T47D (cell line): Measurements from ENCODE around the gene EIF1AD.

Experiments
- DNase-seq, 2 experiments: peaks; one replicate each; pipeline versions ENCODE4 v3.0.0 to v3.0.0-alpha.2; 2011 to 2012; ENCODE audit warnings: low read depth in 1 of 2, low spot score in 1 of 2
- JUND ChIP-seq: IDR thresholded peaks from 2 replicates; pipeline ENCODE4 v1.6.1; 2012; ENCODE audit warnings: low read depth
- in situ Hi-C: cut with HindIII; loops from 2 replicates; pipeline ENCODE4 v1.10.0; 2016; ENCODE audit warnings: low sequenced_read_pairs, low pct_unique_long_range_greater_than_20kb

Gene EIF1AD

GRCh38 chr11:66007201-66007634 is 5.3 kb upstream of the EIF1AD start:
- DNase-seq = no peak
- TF ChIP-seq JUND = no peak
- in situ Hi-C loops = no loop called here

- in situ Hi-C loops = no loop called here
- no peak for DNase-seq
- TF ChIP-seq JUND = no peak
Observed at GRCh38 chr11:66006891-66007176, 4.9 kb upstream of the EIF1AD start.

GRCh38 chr11:66006134-66006890 is 4.4 kb upstream of the EIF1AD start:
- in situ Hi-C loops = no loop called here
- no peak for DNase-seq
- no peak for TF ChIP-seq JUND

- DNase-seq = no peak
- in situ Hi-C loops = no loop called here
Observed at GRCh38 chr11:66004186-66004585, 2.2 kb upstream of the EIF1AD start.

DNA sequence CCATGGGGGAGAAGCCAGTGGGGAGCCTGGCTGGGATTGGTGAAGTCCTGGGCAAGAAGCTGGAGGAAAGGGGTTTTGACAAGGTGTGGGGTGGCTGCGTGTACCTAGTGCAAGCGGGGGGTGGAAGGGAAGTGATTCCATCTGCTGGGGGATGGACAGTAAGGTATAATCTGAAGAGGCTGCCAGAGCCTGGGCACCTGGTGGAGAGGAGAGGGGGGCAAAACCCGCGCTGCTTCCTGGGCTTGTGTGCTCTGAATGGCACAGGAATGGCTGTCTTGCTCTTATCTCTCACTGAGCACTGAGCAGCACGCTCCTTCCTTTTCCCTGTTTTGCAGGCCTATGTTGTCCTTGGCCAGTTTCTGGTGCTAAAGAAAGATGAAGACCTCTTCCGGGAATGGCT is 1.3 kb upstream of the EIF1AD start:
- in situ Hi-C loops = no loop called here

More at GRCh38 chr11:66004186-66004585, 2.2 kb upstream of the EIF1AD start:
- no peak for TF ChIP-seq JUND

GRCh38 chr11:66002648-66003225 is 780 bp upstream of the EIF1AD start:
- TF ChIP-seq JUND = no peak
- in situ Hi-C loops = no loop called here
- DNase-seq = peak; percentile 77 to 91

More for the DNA sequence above, 1.3 kb upstream of the EIF1AD start:
- TF ChIP-seq JUND = no peak
- no peak for DNase-seq

GRCh38 chr11:65997286-65997685 is 4.7 kb downstream of the EIF1AD start:
- in situ Hi-C loops = no loop called here
- no peak for TF ChIP-seq JUND
- no peak for DNase-seq

DNA sequence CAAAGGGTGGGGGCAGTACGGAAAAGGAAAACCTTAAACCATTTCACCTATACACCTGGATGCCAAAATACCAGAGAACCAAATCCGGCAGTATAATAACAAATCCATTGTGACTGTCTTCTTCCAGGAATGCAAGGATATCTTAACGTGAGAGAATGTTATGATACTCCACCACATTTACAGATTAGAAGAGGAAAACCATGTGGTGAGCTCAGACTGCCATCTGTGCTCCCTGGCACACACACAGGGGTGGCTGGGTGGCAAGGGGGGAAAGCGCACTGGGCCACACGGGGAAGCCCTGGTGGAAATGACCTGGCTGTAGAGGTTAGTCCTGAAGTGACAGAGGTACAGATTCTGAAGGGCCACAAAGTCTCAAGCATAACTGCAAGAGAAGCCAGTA is 9.9 kb downstream of the EIF1AD start:
- no peak for TF ChIP-seq JUND
- no peak for DNase-seq
- in situ Hi-C loops = no loop called here

DNA sequence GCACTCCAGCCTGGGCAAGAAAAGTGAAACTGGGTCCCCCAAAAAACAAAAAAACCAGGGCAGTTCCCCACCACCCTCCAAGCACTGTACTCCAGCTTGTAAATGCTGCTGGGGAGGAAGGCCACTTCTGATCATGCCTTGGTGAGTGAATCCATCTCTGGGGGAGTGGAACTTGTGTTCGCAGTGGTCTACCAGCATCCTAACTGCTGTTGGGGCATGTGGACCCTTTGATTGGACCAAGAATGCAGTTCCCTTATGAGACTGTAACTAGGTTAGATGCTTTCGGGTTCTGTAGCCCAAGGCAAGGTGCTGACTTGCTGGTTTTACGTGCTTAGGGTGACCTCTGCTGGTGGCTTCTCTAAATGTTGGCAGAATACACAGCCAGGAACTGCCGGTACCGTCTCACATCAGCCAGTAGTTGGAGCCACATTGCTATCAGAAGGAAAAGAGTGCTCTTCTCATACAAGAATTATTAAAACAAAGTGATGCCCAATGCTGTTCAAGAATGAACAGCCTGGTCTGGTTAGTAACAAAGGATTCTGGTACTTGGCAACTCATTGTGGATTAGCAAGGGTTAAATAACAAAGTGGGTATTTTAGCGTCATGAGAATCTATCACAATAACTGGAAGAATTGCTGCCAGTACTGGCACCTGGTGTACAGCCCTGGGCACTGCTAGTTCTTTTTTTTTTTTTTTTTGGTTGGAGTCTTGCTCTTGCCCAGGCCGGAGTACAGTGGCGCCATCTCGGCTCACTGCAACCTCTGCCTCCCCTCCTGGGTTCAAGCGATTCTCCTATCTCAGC is 13.0 kb downstream of the EIF1AD start:
- DNase-seq = peak; percentile 91 to 98
- in situ Hi-C loops = no loop called here
- TF ChIP-seq JUND = no peak

DNA sequence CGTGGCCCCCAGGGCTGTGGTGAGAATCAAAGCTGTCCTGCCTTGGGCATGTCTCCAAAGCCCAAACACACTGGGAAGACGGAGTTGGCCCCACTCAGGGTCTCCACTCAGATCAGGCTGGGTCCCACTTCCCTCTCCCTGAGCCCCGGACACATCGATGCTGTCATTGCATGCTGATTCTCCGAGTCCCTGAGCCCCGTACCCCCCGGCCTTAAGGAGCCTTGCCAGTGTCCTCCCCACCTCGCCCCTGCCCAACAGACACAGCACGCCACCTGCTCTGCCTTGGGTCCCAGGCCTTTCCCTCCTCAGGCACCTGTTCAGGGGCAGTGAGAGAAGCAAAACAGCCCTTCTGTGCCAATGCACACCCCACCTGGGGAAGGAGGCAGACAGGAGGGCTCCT is 14.6 kb downstream of the EIF1AD start:
- in situ Hi-C loops = no loop called here

DNA sequence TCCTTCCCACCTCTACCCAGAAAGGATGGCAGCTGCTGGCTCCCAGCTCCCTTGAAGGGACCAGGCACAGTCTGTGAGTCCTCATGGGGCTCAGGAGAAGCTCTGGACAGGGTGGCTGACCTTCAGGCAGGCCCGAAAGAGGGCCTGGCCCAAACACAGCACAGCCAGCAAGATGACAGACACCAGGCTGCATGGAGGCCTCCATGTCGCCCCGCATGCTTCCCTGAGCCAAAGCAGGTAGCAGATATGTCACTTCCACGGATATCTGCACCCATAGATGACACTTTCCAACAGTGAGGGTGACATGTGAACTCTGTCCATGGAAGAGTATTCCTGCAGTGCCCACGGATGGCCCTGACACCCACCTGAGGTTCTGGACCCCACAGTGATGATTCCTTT is 18.4 kb downstream of the EIF1AD start:
- DNase-seq = no peak
- in situ Hi-C loops = no loop called here
- TF ChIP-seq JUND = no peak

More for the DNA sequence above, 14.6 kb downstream of the EIF1AD start:
- TF ChIP-seq JUND = no peak
- no peak for DNase-seq

DNA sequence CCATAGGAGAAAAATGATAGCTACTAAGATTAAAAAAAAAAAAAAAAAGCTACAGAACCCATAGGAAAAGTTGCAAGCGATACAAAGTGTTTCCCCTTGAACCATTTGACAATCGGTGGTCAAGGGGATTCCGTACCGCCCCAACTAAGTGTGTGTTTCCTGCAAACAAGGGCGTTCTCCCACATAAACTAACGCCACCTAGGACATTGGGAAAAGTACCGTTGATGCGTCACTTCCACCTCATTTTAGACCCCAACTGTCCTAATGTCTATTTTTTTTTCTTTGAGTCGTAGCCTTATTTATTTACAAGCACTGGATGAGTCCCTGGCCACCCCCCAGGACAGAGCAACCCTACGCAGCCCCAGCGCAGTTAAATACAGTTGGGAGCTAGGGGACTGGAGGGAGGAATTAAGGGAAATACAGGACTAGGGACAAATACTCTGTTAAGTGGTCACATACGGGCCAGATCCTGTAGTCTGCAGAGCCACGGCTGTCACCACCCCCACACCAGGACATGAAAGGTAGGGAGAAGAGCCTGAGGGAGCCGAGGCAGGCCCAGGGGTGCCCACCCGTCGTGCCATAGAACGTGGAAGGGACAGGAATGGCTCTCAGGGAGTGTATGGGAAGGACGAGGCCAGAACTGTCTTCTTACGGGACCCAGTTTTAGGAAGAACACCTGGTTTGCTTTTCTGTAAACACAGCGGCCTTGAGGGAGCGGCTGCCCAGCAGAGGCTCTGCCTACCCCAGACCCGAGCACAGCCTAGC is 19.0 kb downstream of the EIF1AD start:
- no peak for DNase-seq
- no peak for TF ChIP-seq JUND
- in situ Hi-C loops = no loop called here
